ENCODE results near the gene TMEM164. TPM values are rescaled to one million over a fixed set of nuclear protein-coding genes. Genes with fewer than 3 reads are reported as not detected.

The TMEM164 gene
- total RNA-seq, 1 donor = 7.3 TPM

GRCh38 chrX:110214684-110215083, 211.8 kb downstream of the TMEM164 start:
- no peak for TF ChIP-seq CTCF (IDR thresholded peaks at IDR 0.05; ENCODE audit: insufficient read depth, low read length)
- no peak for DNase-seq (ENCODE audit: low read depth)
- H3K4me3 ChIP-seq (ENCODE audit: low read depth, low read length) = no peak overlapping the region

DNA sequence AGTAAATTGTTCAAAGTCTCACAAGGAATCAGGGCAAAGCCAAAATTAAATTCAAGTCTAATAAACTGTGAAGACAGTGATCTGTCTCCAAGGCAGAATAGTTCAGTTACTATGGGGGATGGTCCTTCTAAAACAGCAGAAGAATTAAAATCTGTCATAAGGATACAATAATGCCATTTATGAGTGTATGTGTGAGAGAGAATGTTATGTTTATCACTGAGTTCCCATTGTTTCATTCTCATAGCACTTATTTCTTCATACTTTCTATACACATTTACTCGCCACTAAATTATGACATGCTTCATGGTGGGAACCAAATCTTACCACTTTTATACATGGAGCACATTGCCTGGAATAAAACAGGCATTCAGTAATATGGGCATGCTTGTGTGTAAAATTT, 212.5 kb downstream of the TMEM164 start:
- no peak for TF ChIP-seq CTCF (IDR thresholded peaks at IDR 0.05; ENCODE audit: insufficient read depth, low read length)
- no peak overlapping the region for H3K4me3 ChIP-seq (ENCODE audit: low read depth, low read length)
- DNase-seq (ENCODE audit: low read depth) = no peak

- no peak overlapping the region for H3K4me3 ChIP-seq (ENCODE audit: low read depth, low read length)
- DNase-seq (ENCODE audit: low read depth) = no peak
- TF ChIP-seq CTCF (IDR thresholded peaks at IDR 0.05; ENCODE audit: insufficient read depth, low read length) = no peak
These were observed 213.1 kb downstream of the TMEM164 start for GRCh38 chrX:110216027-110216426.

DNA sequence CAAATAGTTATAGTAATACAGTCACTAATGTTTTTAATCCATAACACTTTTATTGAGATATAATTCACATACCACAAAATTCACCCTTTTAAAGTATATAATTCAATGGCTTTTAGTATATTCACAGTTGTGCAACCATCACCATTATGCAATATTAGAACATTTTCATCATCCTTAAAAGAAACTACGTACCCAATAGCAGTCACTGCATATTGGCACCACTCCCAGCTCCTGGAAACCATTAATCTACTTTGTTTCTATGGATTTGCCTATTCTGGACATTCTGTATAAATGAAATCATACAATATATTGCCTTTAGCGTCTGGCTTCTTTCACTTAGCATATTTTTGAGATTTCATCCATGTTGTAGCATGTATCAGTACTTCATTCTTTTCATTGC, 215.7 kb downstream of the TMEM164 start:
- no peak overlapping the region for H3K4me3 ChIP-seq (ENCODE audit: low read depth, low read length)
- peak; percentile 83 for DNase-seq (ENCODE audit: low read depth)
- no peak for TF ChIP-seq CTCF (IDR thresholded peaks at IDR 0.05; ENCODE audit: insufficient read depth, low read length)

DNA sequence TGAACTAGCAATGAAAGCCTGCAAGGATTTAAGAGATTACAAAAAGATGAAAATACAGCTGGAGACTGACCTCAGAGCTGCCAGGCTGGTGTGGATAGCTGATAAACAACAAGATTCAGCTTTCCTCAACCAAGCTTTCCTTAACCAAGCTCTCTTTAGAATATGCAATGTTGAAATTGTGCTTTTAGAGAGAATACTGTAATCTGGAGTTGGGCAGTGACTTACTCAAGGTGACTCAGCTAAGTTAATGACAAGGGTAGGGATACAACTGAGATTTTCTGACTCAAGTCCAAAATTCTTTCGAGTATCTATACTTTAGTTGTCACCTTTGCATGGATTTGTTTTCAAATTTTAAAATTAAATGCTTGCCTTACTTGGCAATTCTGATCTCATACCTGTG, 217.0 kb downstream of the TMEM164 start:
- H3K4me3 ChIP-seq (ENCODE audit: low read depth, low read length) = no peak overlapping the region
- DNase-seq (ENCODE audit: low read depth) = peak; percentile 53
- no peak for TF ChIP-seq CTCF (IDR thresholded peaks at IDR 0.05; ENCODE audit: insufficient read depth, low read length)

DNA sequence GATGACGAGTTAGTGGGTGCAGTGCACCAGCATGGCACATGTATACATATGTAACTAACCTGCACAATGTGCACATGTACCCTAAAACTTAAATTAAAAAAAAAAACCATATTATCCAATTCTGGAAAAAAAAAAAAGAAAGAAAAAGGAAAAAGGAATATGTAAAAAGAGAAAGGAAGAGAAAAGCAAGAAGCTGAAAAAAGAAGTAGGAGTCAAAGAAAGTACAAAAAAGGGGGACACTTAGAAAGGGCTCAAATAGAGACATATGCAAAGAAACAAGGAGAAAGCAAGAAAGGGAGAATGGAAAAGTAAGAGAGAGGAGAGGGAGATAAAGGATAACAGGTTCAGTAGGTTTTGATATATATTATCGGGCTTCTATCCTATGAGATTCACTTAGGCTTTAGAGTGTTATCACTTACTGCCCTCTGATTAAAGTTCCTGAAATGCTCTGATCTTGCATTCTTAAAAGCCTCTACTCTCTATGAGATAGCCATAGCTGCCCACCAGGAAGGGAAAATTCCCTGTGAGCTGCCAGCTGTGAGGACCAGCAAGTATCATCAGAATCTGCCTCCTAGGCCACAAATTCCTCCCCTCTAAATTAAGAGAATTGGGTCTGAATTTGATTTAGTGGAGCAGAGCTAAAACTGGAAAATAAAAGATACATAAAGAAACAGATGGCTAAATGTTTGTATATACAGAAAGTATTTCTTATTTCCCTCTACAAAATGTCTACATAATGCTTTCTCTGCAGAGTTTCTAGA, 219.8 kb downstream of the TMEM164 start:
- TF ChIP-seq CTCF (IDR thresholded peaks at IDR 0.05; ENCODE audit: insufficient read depth, low read length) = no peak
- no peak for DNase-seq (ENCODE audit: low read depth)
- H3K4me3 ChIP-seq (ENCODE audit: low read depth, low read length) = no peak overlapping the region

Data from fibroblast of the aortic adventitia (primary cell).